COLO668 (cell line): Measurements from ENCODE around the gene TMEM63B.
"Not testable (repeated sequence)": the region's sequence is repeated elsewhere in the genome, so short reads cannot be mapped to it uniquely, and the experiment has no call there.

ENCODE experiments used
- DNase-seq: peaks from one replicate; lab custom pipeline; 2025; ENCODE audit not compliant: unreplicated experiment; lab: John Stamatoyannopoulos, UW

TMEM63B gene

GRCh38 chr6:44169154-44169553 is 41.8 kb downstream of the TMEM63B start:
- DNase-seq, result no peak

- DNase-seq, result no peak
Measured at GRCh38 chr6:44169886-44170570, 42.7 kb downstream of the TMEM63B start.

- no peak for DNase-seq
Measured at GRCh38 chr6:44171899-44172546, 44.7 kb downstream of the TMEM63B start.

- peak; percentile 68 for DNase-seq
Measured at GRCh38 chr6:44172731-44173500, 45.6 kb downstream of the TMEM63B start.

GRCh38 chr6:44176130-44176761 is 48.9 kb downstream of the TMEM63B start:
- DNase-seq, result no peak

GRCh38 chr6:44176762-44177509 is 49.6 kb downstream of the TMEM63B start:
- DNase-seq, result no peak

- no peak for DNase-seq
Measured at GRCh38 chr6:44177691-44178423, 50.5 kb downstream of the TMEM63B start.

- DNase-seq, result no peak
Measured at GRCh38 chr6:44178424-44179071, 51.2 kb downstream of the TMEM63B start.

GRCh38 chr6:44179072-44179536 is 51.8 kb downstream of the TMEM63B start:
- no peak for DNase-seq

- no peak for DNase-seq
Measured at GRCh38 chr6:44179648-44180047, 52.3 kb downstream of the TMEM63B start.

GRCh38 chr6:44180406-44180805 is 53.1 kb downstream of the TMEM63B start:
- DNase-seq, result no peak

- DNase-seq, result no peak
Measured at GRCh38 chr6:44180886-44181285, 53.5 kb downstream of the TMEM63B start.

- DNase-seq, result not testable (repeated sequence)
Measured at GRCh38 chr6:44181784-44182183, 54.4 kb downstream of the TMEM63B start.

- DNase-seq, result no peak
Measured at GRCh38 chr6:44182911-44183390, 55.6 kb downstream of the TMEM63B start.

- no peak for DNase-seq
Measured at GRCh38 chr6:44183783-44184182, 56.4 kb downstream of the TMEM63B start.

- not testable (repeated sequence) for DNase-seq
Measured at GRCh38 chr6:44185356-44185755, 58.0 kb downstream of the TMEM63B start.

- DNase-seq, result no peak
Measured at GRCh38 chr6:44185953-44186634, 58.7 kb downstream of the TMEM63B start.

- DNase-seq, result no peak
Measured at GRCh38 chr6:44186635-44187025, 59.3 kb downstream of the TMEM63B start.

GRCh38 chr6:44188819-44189218 is 61.5 kb downstream of the TMEM63B start:
- no peak for DNase-seq
